ENCODE measurements around the gene CFAP73. TPM values are rescaled to one million over a fixed set of nuclear protein-coding genes. Genes with fewer than 3 reads are reported as not detected.

Gene CFAP73
- total and polyA plus RNA-seq, 7 donors = 0.42 to 0.60 (median 0.46) TPM; not detected in 4

DNA sequence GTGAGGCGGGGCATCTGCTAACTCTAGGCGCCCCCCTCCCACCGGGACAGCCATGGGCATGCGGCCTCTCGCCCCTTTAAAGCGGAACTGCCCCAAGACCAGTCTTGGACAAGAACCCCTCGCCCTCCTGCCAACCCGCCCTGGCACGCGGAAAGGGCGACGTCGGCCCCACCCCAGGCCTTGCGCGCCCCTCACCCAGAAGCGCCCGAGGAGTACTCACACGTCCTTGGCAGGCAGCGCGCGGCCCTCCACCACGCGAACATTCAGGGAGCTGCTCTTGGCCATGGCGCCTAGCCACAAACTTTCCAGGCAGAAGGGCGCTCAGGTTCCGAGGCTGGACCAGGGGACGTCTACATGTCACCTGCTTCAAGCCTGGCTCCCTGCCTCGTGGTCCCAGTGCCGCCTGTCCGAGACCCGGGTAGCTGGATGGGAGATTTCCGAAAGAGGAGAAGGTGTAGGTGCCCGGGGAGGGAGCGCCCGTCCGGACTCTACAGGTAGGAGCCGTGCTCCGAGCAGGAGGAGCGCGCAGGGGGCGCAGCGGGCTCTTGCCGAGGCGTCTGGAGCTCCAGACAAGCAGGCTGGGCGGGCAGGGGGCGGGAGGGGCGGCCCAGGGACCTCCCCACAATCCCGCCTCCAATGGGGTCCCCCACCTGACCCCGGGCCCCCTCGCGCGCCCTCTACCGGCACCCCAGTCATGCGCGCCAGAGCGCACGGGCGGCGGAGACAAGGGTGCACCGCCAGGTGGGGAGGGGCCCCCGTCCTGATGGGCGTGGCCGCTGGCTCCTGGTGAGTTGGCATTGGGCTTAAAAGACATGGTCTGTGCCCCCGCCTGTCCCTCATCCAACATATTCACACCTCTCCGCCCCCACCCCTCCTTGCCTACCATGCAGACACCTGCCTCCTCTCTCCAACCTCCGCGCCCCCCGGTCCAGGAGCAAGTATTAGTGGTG, 14.1 kb upstream of the CFAP73 start, which contains the start of gene RASAL1:
Gene RASAL1, minus strand, starts transcription at position 584 of the 950 bp plus-strand sequence. Its CDS starts 299 bp downstream, at position 285.
- TF ChIP-seq, protein P1, sequence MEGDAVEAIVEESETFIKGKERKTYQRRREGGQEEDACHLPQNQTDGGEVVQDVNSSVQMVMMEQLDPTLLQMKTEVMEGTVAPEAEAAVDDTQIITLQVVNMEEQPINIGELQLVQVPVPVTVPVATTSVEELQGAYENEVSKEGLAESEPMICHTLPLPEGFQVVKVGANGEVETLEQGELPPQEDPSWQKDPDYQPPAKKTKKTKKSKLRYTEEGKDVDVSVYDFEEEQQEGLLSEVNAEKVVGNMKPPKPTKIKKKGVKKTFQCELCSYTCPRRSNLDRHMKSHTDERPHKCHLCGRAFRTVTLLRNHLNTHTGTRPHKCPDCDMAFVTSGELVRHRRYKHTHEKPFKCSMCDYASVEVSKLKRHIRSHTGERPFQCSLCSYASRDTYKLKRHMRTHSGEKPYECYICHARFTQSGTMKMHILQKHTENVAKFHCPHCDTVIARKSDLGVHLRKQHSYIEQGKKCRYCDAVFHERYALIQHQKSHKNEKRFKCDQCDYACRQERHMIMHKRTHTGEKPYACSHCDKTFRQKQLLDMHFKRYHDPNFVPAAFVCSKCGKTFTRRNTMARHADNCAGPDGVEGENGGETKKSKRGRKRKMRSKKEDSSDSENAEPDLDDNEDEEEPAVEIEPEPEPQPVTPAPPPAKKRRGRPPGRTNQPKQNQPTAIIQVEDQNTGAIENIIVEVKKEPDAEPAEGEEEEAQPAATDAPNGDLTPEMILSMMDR (IDR thresholded peaks at IDR 0.05) = no peak
- TF ChIP-seq POLR2AphosphoS5 (IDR thresholded peaks at IDR 0.05) (no peak), EP300 (IDR thresholded peaks at IDR 0.05) (no peak), POLR2A (IDR thresholded peaks at IDR 0.05) (no peak)
- Histone ChIP-seq H3K4me1 (no peaks in the 10 kb centered on the region), H3K4me3 (no peak within 1 kb of the TSS), H3K36me3 (no peaks in the 10 kb centered on the region), H3K27me3 (peaks cover 7 to 61% (median 32%) of the 10 kb centered on the region in 3 donors), H3K27ac (no peak within 1 kb of the TSS), H3K9me3 (no peaks in the 10 kb centered on the region)
- DNase-seq = no peak
- intact Hi-C loops (cut with DNase I) = no loop called here
- 1 to 5% methylated on average over 68 of the region's 68 CpGs for WGBS, 2 donors

DNA sequence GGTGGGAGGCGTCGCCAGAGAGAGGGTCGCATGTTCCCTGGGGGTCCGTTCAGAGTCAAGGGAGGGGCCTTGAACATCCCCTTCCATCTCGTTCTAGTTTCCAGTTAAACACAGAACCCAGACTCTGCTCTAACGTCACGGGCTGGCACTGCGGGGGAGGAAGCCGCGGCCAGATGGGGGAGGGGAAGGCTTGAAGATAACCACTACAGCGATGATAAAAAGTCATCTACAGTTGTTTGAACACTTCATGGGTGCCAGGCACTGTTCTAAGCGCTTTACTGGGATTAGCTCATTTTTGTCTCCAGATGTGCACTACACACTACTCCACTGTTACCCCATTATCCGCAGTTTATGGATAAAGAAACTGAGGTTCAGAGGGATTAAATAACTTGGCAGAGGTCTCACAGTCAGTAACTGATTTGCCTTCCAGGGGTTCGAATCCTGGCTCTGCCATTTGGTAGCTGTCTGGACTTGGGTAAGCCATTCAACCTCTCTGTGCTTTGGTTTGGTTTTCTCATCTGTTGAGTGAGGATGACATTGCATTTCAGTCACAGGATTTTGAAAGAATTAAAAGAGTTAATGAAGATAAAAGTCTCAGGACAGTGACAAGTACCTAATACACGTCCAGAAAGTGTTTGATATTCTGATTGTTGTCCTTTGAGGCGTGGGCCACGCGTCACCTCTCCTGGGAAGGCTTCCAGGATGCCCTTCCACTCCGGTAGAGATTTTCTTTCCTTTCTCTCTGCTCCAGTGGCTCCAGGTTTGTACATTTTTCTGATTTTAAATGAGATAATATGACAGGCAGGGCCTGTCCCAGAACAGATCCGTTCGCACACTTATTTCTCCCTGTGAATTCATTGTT, 13.2 kb upstream of the CFAP73 start:
- no peaks in the 10 kb centered on the region for H3K36me3 ChIP-seq
- H3K9me3 ChIP-seq = no peaks in the 10 kb centered on the region
- 11 to 35% methylated on average over 21 of the region's 21 CpGs for WGBS, 2 donors
- no peaks in the 10 kb centered on the region for H3K4me1 ChIP-seq
- no peak for DNase-seq
- no peak overlapping the region for H3K4me3 ChIP-seq
- intact Hi-C loops (cut with DNase I) = no loop called here
- H3K27ac ChIP-seq = no peak overlapping the region
- peaks cover 7 to 53% (median 32%) of the 10 kb centered on the region in 3 donors for H3K27me3 ChIP-seq
- no peak for TF ChIP-seq POLR2AphosphoS5 (IDR thresholded peaks at IDR 0.05)
- no peak for TF ChIP-seq POLR2A (IDR thresholded peaks at IDR 0.05)

DNA sequence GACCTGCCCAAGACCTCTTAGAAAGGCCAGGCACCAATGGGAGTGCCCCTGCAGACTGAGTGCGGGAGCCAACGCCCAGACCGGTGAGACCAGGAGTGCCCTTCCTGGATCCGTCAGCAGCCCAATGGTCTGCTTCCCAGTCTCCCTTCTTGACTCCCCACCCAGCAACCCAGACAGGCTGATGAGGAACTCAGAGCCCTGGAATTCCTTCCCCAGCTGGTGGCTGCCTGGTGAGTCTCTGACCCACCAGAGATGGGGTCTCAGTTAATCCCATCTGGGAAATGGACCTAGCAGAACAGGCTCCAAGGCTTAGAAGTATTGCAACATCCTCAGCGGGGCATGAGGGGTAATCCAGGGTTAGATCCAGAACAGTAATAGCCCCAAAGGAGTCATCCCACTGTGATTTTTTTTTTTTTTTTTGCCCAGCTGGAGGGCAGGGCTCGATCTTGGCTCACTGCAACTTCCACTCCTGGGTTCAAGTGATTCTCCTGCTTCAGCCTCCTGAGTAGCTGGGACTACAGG, 12.5 kb upstream of the CFAP73 start:
- Histone ChIP-seq H3K36me3 (no peaks in the 10 kb centered on the region), H3K4me1 (no peaks in the 10 kb centered on the region), H3K27ac (no peak overlapping the region), H3K4me3 (no peak overlapping the region), H3K27me3 (peaks cover 7 to 56% (median 32%) of the 10 kb centered on the region in 3 donors), H3K9me3 (no peaks in the 10 kb centered on the region)
- no peak for TF ChIP-seq POLR2A (IDR thresholded peaks at IDR 0.05)
- no peak for TF ChIP-seq POLR2AphosphoS5 (IDR thresholded peaks at IDR 0.05)
- TF ChIP-seq, protein P1 (IDR thresholded peaks at IDR 0.05) = no peak
- no peak for TF ChIP-seq EP300 (IDR thresholded peaks at IDR 0.05)
- intact Hi-C loops (cut with DNase I) = no loop called here
- WGBS, 2 donors = 22 to 74% methylated on average over 6 of the region's 6 CpGs
- DNase-seq = no peak

DNA sequence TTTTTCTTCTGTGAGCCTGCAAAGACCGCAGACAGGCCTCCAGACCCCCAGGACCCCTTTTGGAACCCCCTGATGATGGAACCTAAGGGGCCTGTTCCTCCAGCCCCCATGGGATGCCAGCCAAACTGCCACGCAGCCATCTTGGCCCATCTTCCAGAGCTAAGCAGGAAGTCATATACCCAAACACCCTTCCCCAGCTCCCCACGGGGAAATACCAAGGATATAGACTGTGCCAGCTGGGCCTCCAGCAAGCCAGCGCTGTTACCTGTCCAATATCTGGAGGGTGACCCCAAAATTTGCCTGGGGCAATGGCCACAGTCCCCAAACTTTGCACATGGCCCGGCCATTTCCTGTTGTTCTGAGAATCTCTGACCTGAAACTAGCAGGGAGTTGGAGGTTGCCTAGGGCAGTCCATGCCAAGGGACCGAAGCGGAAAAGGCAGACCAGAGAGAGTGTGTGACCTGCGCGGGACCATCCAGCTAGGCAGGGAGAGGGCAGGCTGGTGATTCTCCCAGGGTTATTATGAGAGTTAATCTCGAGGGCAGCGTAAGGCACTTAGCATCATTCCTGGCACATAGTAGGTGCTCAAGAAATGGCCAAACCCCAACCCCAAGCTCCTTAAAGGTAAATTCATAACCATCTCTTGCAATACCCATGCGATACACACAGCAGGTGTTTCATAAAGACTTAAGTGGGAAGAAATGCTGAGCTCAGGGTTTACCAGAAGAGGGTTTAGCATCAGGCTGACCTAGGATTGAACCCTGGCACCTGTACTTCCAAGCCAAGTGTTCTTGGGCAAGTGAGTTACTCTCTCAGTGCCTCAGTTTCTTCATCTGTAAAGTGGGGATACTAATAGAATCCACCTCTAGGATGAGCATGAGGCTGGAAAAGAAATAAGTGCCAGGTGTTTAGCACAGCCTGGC, 11.4 kb upstream of the CFAP73 start:
- peaks cover 7 to 53% (median 32%) of the 10 kb centered on the region in 3 donors for H3K27me3 ChIP-seq
- intact Hi-C loops (cut with DNase I) = no loop called here
- H3K36me3 ChIP-seq = no peaks in the 10 kb centered on the region
- H3K4me3 ChIP-seq = no peak overlapping the region
- no peaks in the 10 kb centered on the region for H3K9me3 ChIP-seq
- TF ChIP-seq POLR2AphosphoS5 (IDR thresholded peaks at IDR 0.05) (no peak), EP300 (IDR thresholded peaks at IDR 0.05) (no peak), POLR2A (IDR thresholded peaks at IDR 0.05) (no peak)
- TF ChIP-seq, protein P1 (IDR thresholded peaks at IDR 0.05) = no peak
- DNase-seq = no peak
- no peak overlapping the region for H3K27ac ChIP-seq
- no peaks in the 10 kb centered on the region for H3K4me1 ChIP-seq
- 83 to 84% methylated on average over 12 of the region's 12 CpGs for WGBS, 2 donors

Measured in sigmoid colon (tissue), 7 donors.